Ectodermal cell (in vitro differentiated cells): ENCODE measurements around the gene SOHLH1.

Experiments used
- H3K27ac ChIP-seq: 2 replicates; pipeline ENCODE4 v1.7.0; 2013; ENCODE audit warnings: mild to moderate bottlenecking, low read depth, low read length; ENCODE audit not compliant: insufficient read depth, poor library complexity, severe bottlenecking
- H3K27me3 ChIP-seq: 2 replicates; pipeline ENCODE4 v1.7.0; 2013; ENCODE audit warnings: mild to moderate bottlenecking, low read length; ENCODE audit not compliant: insufficient read depth, control insufficient read depth, poor library complexity, severe bottlenecking
- H3K36me3 ChIP-seq: one replicate; pipeline ENCODE4 v1.7.0; 2013; ENCODE audit warnings: low read length; ENCODE audit not compliant: control insufficient read depth, insufficient read depth
- H3K4me1 ChIP-seq: one replicate; pipeline ENCODE4 v1.7.0; 2013; ENCODE audit warnings: low read length; ENCODE audit not compliant: control insufficient read depth, insufficient read depth
- H3K4me3 ChIP-seq: 2 replicates; pipeline ENCODE4 v1.7.0; 2013; ENCODE audit warnings: low read depth, low read length, control low read depth; ENCODE audit not compliant: insufficient read depth
- H3K9me3 ChIP-seq: 2 replicates; pipeline ENCODE4 v1.7.0; 2013; ENCODE audit warnings: mild to moderate bottlenecking, low read length, moderate library complexity; ENCODE audit not compliant: control insufficient read depth
- WGBS, 2 experiments: methylation state at CpG; one replicate each; pipeline ENCODE4 v1.1.7; 2013; ENCODE audit warnings: missing lambda C conversion rate in 2 of 2; 5-methylcytosine and 5-hydroxymethylcytosine counted together

Gene SOHLH1

DNA sequence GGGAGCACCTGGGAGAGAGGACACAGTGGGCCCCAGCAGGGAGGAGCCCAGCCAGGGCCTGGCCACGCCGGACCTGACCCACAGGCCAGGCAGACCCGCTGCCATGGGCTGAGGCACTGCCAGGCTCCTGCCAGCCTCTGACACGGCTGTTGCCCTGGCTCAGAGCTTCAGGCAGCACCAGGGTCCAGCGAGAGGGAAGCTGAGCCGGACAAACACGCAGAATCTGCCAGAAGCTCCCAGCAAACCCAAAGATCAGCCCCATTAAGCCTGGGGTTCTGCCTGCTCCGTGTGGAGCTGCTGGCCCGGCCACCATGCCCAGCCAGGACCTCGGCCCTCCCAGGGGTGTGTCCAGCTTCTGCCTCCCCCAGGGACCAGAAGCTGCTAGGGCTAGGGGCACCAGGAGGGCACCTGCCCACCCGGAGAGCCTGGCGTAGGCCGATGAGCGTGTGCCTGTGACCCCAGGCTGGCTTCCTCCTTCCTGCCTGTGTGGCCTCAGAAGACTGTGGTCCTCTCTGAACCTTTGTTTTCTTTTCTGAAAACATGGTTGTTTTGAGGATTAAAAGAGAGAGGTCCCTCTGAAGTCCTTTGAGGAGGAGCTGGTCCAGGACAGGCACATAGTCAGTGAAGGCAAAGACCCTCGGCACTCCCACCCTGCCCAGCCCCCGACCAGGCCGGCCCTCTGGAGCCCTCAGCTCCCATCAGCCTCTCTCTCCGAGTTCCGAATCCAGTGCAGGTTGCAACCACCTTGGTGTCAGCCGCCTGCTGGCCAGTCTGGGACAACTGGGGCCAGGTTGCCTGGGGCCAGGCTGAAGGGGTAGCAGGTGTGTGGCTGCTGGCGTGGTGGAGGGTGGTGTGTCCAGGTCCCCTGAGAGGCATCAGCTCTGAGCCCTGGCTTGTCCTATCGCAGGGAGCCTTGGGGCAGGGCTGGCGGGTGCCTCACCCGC is 42.3 kb upstream of the SOHLH1 start:
- H3K4me3 ChIP-seq = no peak overlapping the region
- H3K4me1 ChIP-seq = no peaks in the 10 kb centered on the region
- no peaks in the 10 kb centered on the region for H3K36me3 ChIP-seq
- 91 to 92% methylated on average over 24 of the region's 24 CpGs for WGBS, 2 experiments
- H3K27ac ChIP-seq = no peak overlapping the region
- H3K27me3 ChIP-seq = peaks cover 16% of the 10 kb centered on the region
- no peaks in the 10 kb centered on the region for H3K9me3 ChIP-seq

DNA sequence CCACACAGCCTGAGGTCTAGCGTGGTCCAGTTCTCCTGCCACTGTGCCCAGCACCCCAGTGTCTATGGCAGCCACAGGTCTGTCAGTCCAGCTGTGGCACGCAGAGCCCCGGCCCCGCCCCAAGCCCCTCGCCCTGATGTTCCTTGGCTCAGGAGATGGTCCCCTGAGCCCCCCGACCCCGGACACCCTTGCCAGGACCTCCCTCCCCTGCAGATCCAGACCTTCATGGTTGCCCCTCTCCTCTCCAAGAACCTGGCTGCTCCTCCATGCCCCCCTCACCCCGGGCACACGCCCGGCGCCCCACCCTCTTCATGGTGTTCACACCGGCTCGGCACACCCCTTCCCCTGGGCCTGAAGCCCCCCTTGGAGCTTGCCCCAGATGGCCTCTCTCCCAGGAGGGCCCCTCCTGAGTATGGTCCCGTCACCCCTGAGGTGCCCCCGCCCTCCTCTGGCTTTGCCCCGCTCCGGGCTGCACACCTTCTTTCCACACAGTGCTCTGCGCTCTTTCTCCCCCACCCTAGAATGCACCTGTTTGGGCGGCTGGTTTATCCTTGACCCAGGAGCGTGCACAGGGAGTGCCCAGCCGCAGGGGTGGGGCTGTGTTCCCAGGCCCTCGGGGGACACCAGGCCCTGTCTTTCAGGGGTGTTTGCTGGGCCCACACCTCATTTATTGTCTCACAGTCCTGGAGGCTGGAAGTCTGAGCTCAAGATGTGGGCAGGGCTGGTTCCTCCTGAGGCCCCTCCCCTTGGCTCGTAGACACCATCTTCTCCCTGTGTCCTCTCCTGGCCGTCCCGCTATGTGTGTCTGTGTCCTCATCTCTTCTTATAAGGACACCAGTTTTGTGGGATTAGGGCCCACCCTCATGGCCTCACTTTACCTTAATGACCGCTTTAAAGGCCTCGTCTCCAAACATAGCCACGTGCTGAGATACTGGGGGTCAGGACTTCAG is 40.3 kb upstream of the SOHLH1 start:
- WGBS, 2 experiments = 93% methylated on average over 28 of the region's 28 CpGs
- peaks cover 23% of the 10 kb centered on the region for H3K27me3 ChIP-seq
- no peaks in the 10 kb centered on the region for H3K4me1 ChIP-seq
- H3K4me3 ChIP-seq = no peak overlapping the region
- H3K27ac ChIP-seq = no peak overlapping the region
- H3K9me3 ChIP-seq = no peaks in the 10 kb centered on the region
- H3K36me3 ChIP-seq = no peaks in the 10 kb centered on the region

DNA sequence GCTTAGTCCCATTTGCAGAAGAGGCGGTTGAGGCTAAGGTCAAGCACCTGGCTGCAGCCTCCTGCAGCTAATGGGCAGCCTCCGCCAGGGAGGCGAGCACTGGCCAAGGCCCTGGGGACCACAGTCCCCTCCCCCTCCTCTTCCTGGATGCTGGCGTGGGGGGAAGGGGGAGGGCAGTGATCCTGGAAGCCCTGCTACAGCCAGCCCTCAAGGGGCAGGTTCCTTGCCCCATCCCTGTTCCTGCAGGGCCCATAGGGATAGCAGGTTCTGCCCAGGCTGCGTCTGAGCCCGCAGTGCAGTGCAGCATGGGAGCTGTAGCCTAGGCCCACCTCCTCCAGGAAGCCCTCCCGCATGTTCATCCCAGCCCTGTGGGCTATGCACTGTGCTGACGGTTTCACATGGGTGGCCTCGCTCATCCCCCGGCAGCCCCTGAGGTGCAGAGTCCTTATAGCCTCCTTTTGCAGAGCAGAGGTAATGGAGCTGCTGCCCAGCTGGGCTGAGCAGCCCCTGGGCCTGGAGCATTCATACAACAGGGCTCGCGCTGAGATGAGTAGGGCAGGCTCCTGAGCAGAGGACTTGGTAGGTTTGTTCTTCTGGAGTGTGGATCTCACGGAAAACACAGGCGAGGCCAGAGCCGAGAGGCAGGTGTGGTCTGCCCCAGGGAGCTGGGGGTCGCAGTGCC is 38.7 kb upstream of the SOHLH1 start:
- WGBS, 2 experiments = 86 to 89% methylated on average over 16 of the region's 16 CpGs

DNA sequence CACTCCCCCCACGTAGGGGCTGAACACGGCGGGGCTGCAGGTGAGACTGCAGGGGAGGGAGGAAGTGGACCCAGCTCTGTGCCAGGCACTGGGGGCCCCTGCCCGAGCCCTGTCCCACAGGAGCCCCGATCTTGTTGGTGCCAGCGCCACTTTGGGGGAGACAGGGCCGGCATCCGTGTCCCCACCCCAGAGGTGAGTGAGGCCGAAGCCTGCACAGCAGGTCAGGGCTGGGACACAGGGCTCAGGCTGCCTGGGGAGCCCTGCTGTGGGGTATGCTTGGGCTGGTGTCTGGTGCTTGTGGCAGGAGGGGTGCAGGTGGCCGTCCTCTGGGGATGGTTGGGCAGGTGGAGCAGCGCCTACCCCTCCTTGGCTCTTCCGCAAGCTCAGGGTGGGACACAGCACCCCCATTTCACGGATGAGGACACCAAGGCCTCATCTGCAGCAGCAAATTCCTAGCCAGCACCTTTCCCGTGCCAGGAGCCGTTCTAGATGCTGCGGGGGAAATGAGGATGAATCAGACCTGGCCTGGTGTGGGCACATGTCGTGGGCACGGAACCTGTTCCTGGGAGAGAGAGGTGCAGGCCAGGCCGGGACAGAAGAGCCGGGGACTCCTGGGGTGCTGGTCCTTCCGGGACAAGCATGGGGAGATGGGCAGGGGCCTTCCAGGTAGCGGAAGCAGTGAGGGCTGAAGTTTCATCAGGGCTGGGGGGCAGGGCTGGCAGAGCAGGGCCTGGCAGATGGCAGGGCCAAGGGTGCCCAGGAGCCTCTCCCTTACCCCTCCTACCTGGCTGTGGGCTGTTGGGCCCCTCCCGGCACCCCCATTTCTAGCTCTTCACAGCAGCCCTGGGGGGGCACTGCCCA is 37.9 kb upstream of the SOHLH1 start:
- WGBS, 2 experiments = 84 to 85% methylated on average over 23 of the region's 23 CpGs
- Histone ChIP-seq H3K9me3 (no peaks in the 10 kb centered on the region), H3K4me1 (no peaks in the 10 kb centered on the region), H3K27me3 (peaks cover 23% of the 10 kb centered on the region), H3K4me3 (no peak overlapping the region), H3K27ac (no peak overlapping the region), H3K36me3 (no peaks in the 10 kb centered on the region)

More for the DNA sequence above, 38.7 kb upstream of the SOHLH1 start:
- Histone ChIP-seq H3K4me3 (no peak overlapping the region), H3K36me3 (no peaks in the 10 kb centered on the region), H3K27ac (no peak overlapping the region), H3K9me3 (no peaks in the 10 kb centered on the region), H3K4me1 (no peaks in the 10 kb centered on the region), H3K27me3 (peaks cover 23% of the 10 kb centered on the region)

DNA sequence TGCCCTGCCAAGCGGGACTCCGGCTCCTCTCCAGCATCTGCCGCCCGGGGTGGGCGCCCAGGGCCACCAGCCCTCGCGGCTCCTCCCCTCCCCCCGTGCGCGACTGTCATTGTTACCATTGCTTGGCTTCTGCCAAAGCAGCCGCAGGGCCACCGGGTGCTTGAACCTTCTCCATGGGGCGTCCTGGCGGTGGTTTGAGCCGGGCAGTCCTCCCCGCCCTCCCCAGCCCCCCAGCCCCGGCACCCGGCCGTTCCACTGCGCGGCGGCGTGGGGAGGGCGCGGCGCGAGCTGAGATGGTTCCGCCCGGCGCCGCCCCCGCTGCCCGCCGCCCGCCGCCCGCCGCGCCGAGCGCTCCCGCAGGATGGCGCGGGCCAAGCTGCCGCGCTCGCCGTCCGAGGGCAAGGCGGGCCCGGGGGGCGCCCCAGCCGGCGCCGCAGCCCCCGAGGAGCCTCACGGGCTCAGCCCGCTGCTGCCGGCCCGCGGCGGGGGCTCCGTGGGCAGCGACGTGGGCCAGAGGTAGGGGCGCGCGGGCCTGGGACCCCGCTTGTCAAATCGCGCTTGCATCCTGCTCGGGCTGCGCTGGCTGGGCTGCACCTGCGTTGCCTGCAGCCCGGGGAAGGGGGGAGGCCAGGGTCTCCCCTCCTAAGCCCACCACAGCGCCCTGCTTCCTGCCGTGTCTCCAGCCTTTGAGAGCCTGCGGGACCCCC is 37.1 kb upstream of the SOHLH1 start:
- Histone ChIP-seq H3K36me3 (no peaks in the 10 kb centered on the region), H3K9me3 (no peaks in the 10 kb centered on the region), H3K27ac (no peak overlapping the region), H3K4me3 (no peak overlapping the region), H3K27me3 (peaks cover 23% of the 10 kb centered on the region), H3K4me1 (no peaks in the 10 kb centered on the region)
- WGBS, 2 experiments = 9 to 10% methylated on average over 77 to 78 of the region's 78 CpGs

DNA sequence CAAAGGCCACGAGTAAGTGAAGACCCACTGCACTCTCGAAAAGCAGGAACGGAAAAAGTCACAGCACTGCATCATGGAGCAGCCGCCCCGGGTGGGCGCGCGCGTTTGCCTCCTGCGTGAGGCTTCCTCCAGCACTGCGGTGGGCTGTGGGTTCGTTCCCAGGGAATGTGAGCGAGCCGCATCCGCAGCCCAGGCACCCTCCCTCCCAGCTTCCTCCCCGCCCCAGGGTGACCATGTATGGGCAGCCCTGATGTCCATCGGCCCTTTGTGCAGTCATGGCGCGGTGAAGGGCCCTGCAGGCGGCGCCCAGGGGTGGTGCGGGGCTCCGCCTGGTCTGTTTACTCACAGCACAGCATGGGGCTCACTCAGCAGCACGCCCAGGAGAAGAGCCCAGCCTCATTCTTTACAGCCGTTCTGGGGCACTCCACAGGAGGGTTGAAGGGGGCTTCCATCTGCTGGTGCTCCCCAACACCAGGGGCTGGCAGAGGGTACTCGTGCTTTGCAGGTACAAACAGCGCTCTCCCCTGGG is 35.4 kb upstream of the SOHLH1 start:
- H3K4me1 ChIP-seq = no peaks in the 10 kb centered on the region
- WGBS, 2 experiments = 83 to 84% methylated on average over 27 of the region's 27 CpGs
- H3K36me3 ChIP-seq = no peaks in the 10 kb centered on the region
- H3K27me3 ChIP-seq = peaks cover 23% of the 10 kb centered on the region
- H3K27ac ChIP-seq = no peak overlapping the region
- H3K9me3 ChIP-seq = no peaks in the 10 kb centered on the region
- H3K4me3 ChIP-seq = no peak overlapping the region

DNA sequence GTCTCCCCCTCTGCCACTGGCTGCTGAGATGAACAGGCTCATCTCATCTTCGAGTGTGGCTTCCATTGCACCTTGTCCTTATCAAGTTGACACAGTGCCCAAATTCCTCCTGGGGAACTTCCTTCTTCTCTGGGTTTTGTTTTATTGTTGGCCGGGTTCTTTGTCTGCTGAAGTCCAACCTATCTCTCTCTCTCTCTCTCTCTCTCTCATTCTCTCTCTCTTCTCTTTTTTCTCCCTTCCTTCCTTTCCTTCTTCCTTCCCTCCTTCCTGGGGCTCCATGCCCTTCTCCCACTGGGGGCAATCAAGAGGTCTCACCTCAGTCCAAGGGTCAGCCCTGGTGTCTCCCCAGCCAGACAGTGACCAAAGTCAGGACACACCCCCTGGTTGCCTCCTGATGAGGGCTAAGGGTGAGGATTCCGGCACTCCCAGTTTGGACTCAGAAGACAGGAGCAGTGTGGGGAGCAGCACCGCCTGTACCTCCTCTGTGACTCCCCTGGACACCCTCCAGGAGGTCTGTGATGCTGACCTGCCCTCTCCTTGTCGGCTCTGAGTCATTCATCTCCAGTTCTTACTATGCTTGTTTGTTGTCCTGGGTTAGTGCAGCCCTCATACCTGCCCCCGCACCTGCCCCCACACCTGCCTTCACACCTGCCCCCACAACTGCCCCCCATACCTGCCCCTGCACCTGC is 33.4 kb upstream of the SOHLH1 start:
- Histone ChIP-seq H3K36me3 (no peaks in the 10 kb centered on the region), H3K27ac (no peak overlapping the region), H3K4me3 (no peak overlapping the region), H3K9me3 (no peaks in the 10 kb centered on the region), H3K4me1 (no peaks in the 10 kb centered on the region), H3K27me3 (peaks cover 19% of the 10 kb centered on the region)
- WGBS, 2 experiments = 90 to 93% methylated on average over 5 of the region's 6 CpGs

DNA sequence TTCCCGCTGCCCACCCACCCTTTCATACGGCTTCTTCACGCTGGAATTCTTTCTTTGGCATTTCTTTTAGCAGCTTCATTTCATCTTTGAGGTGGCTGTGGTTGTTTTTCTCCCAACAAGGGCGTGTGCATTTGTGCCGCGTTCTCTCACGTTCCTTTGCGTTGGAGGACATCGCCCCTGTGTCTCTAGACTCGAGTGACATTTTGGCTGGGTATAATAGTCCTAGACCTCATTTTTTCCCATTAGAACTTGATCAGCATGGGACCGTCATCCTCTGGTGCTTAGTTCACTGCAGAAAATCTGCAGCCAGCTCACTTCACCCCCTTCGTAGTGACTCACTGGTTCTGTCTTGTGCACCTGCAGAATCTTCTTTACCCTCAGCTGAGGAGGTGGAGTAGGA is 32.2 kb upstream of the SOHLH1 start:
- Histone ChIP-seq H3K27me3 (peaks cover 7% of the 10 kb centered on the region), H3K27ac (no peak overlapping the region), H3K4me1 (no peaks in the 10 kb centered on the region), H3K9me3 (no peaks in the 10 kb centered on the region), H3K4me3 (no peak overlapping the region), H3K36me3 (no peaks in the 10 kb centered on the region)
- 88 to 89% methylated on average over 12 of the region's 12 CpGs for WGBS, 2 experiments
